HEK293 (cell line): Measurements from ENCODE around the gene CACNB4.

Experiments used
- CTCF ChIA-PET: fragments of 350-600 bp; formaldehyde crosslinking; extraction: SDS; loops from one replicate; lab custom pipeline; 2021; ENCODE audit warnings: antibody characterized with exemption; lab: Yijun Ruan, JAX
- POLR2A ChIA-PET: fragments of 300-600 bp; formaldehyde crosslinking; extraction: SDS; loops from one replicate; lab custom pipeline; 2020; ENCODE audit warnings: antibody characterized with exemption, inconsistent platforms; lab: Yijun Ruan, JAX
- H3K27ac ChIP-seq: fragments of 200-500 bp; sonication (Bioruptor generic); 2 replicates; pipeline ENCODE4 v1.5.1; 2014; ENCODE audit warnings: low read depth, low read length, control low read depth, inconsistent platforms; ENCODE audit errors: extremely low read depth
- H3K36me3 ChIP-seq, 2 experiments: fragments of 200-500 bp in 1 of 2; sonication (Bioruptor generic) in 1 of 2; 1 replicate in 1 of 2; 2 replicates in 1 of 2; pipeline ENCODE4 v1.5.1; 2014 to 2017; ENCODE audit warnings: inconsistent platforms in 2 of 2, low read length in 2 of 2; ENCODE audit not compliant: control insufficient read depth in 2 of 2, insufficient read depth in 1 of 2
- H3K4me1 ChIP-seq: fragments of 200-500 bp; sonication (Bioruptor generic); 2 replicates; pipeline ENCODE4 v1.5.1; 2014; ENCODE audit warnings: mild to moderate bottlenecking, low read length, inconsistent platforms; ENCODE audit not compliant: control insufficient read depth, insufficient read depth
- H3K4me3 ChIP-seq: 2 replicates; pipeline ENCODE4 v1.5.1; 2011; ENCODE audit warnings: low read depth, mild to moderate bottlenecking, control low read depth, low read length, moderate library complexity
- H3K9me3 ChIP-seq: fragments of 200-500 bp; sonication (Bioruptor generic); 2 replicates; pipeline ENCODE4 v1.5.1; 2014; ENCODE audit warnings: low read depth, low read length, inconsistent platforms; ENCODE audit not compliant: control insufficient read depth, insufficient read depth
- EGR2 ChIP-seq: fragments of 450-650 bp; formaldehyde crosslinking; IDR thresholded peaks from 2 replicates; pipeline ENCODE4 v1.5.1; 2016; ENCODE audit warnings: low read depth, missing biosample characterization, missing genetic modification characterization
- GLIS1 ChIP-seq: fragments of 450-650 bp; formaldehyde crosslinking; IDR thresholded peaks from 2 replicates; pipeline ENCODE4 v1.5.1; 2016; ENCODE audit warnings: missing biosample characterization, missing genetic modification characterization
- KLF1 ChIP-seq: fragments of 450-650 bp; formaldehyde crosslinking; IDR thresholded peaks from 2 replicates; pipeline ENCODE4 v1.5.1; 2016; ENCODE audit warnings: missing biosample characterization, missing genetic modification characterization
- SALL2 ChIP-seq: fragments of 450-650 bp; formaldehyde crosslinking; IDR thresholded peaks from 2 replicates; pipeline ENCODE4 v1.5.0; 2017; ENCODE audit warnings: missing biosample characterization, mild to moderate bottlenecking, missing genetic modification characterization, borderline replicate concordance
- SP7 ChIP-seq: fragments of 450-650 bp; formaldehyde crosslinking; IDR thresholded peaks from 2 replicates; pipeline ENCODE4 v1.5.1; 2016; ENCODE audit warnings: missing biosample characterization, missing genetic modification characterization
- ZIC2 ChIP-seq: fragments of 450-650 bp; formaldehyde crosslinking; IDR thresholded peaks from 2 replicates; pipeline ENCODE4 v1.5.1; 2016; ENCODE audit warnings: missing biosample characterization, missing genetic modification characterization
- ZNF112 ChIP-seq: fragments of 450-650 bp; formaldehyde crosslinking; IDR thresholded peaks from 2 replicates; pipeline ENCODE4 v1.5.0; 2017; ENCODE audit warnings: missing biosample characterization, missing genetic modification characterization
- ZNF138 ChIP-seq: fragments of 450-650 bp; formaldehyde crosslinking; IDR thresholded peaks from 2 replicates; pipeline ENCODE4 v1.5.1; 2016; ENCODE audit warnings: missing biosample characterization, missing genetic modification characterization, borderline replicate concordance
- ZNF146 ChIP-seq: fragments of 450-650 bp; formaldehyde crosslinking; IDR thresholded peaks from 2 replicates; pipeline ENCODE4 v1.5.1; 2016; ENCODE audit warnings: missing biosample characterization, missing genetic modification characterization
- ZNF221 ChIP-seq: fragments of 450-650 bp; formaldehyde crosslinking; IDR thresholded peaks from 2 replicates; pipeline ENCODE4 v1.5.1; 2017; ENCODE audit warnings: missing biosample characterization, missing genetic modification characterization, borderline replicate concordance
- ZNF350 ChIP-seq: fragments of 450-650 bp; formaldehyde crosslinking; IDR thresholded peaks from 2 replicates; pipeline ENCODE4 v1.5.0; 2017; ENCODE audit warnings: missing biosample characterization, mild to moderate bottlenecking, missing genetic modification characterization
- ZNF514 ChIP-seq: fragments of 450-650 bp; formaldehyde crosslinking; IDR thresholded peaks from 2 replicates; pipeline ENCODE4 v1.5.1; 2016; ENCODE audit warnings: missing biosample characterization, missing genetic modification characterization
- ZNF548 ChIP-seq: fragments of 450-650 bp; formaldehyde crosslinking; IDR thresholded peaks from 2 replicates; pipeline ENCODE4 v1.5.1; 2016; ENCODE audit warnings: missing biosample characterization, missing genetic modification characterization
- ZNF549 ChIP-seq: fragments of 450-650 bp; IDR thresholded peaks from 2 replicates; pipeline ENCODE4 v1.5.1; 2018; ENCODE audit warnings: missing biosample characterization, missing genetic modification characterization, mild to moderate bottlenecking, inconsistent platforms, moderate library complexity
- ZNF571 ChIP-seq: fragments of 450-650 bp; formaldehyde crosslinking; IDR thresholded peaks from 2 replicates; pipeline ENCODE4 v1.5.0; 2017; ENCODE audit warnings: missing biosample characterization, missing genetic modification characterization
- ZNF707 ChIP-seq: fragments of 450-650 bp; formaldehyde crosslinking; IDR thresholded peaks from 2 replicates; pipeline ENCODE4 v1.5.1; 2016; ENCODE audit warnings: missing biosample characterization, missing genetic modification characterization
- ZNF791 ChIP-seq: fragments of 450-650 bp; formaldehyde crosslinking; IDR thresholded peaks from 2 replicates; pipeline ENCODE4 v1.5.1; 2016; ENCODE audit warnings: missing biosample characterization, missing genetic modification characterization
- ZNF837 ChIP-seq: fragments of 450-650 bp; formaldehyde crosslinking; IDR thresholded peaks from 2 replicates; pipeline ENCODE4 v1.5.1; 2016; ENCODE audit warnings: missing biosample characterization, missing genetic modification characterization
- ZSCAN23 ChIP-seq: fragments of 450-650 bp; formaldehyde crosslinking; IDR thresholded peaks from 2 replicates; pipeline ENCODE4 v1.5.1; 2016; ENCODE audit warnings: missing biosample characterization, missing genetic modification characterization
- TF ChIP-seq, protein P1 (sequence below): fragments of 450-650 bp; IDR thresholded peaks from 2 replicates; pipeline ENCODE4 v1.5.1; 2018; ENCODE audit warnings: missing biosample characterization, missing genetic modification characterization
- TF ChIP-seq, protein P2 (sequence below): sonication (generic); formaldehyde crosslinking; IDR thresholded peaks from 2 replicates; pipeline ENCODE4 v1.8.1; 2022; ENCODE audit warnings: mild to moderate bottlenecking, moderate library complexity, missing genetic modification reagents
- TF ChIP-seq, protein P3 (sequence below): fragments of 450-650 bp; formaldehyde crosslinking; IDR thresholded peaks from 2 replicates; pipeline ENCODE4 v1.5.1; 2016; ENCODE audit warnings: missing biosample characterization, missing genetic modification characterization
- TF ChIP-seq, protein P4 (sequence below): fragments of 450-650 bp; formaldehyde crosslinking; IDR thresholded peaks from 2 replicates; pipeline ENCODE4 v1.5.1; 2016; ENCODE audit warnings: missing biosample characterization, missing genetic modification characterization, low read depth
- TF ChIP-seq, protein P5 (sequence below): fragments of 450-650 bp; formaldehyde crosslinking; IDR thresholded peaks from 2 replicates; pipeline ENCODE4 v1.5.1; 2016; ENCODE audit warnings: missing biosample characterization, missing genetic modification characterization

The CACNB4 gene

DNA sequence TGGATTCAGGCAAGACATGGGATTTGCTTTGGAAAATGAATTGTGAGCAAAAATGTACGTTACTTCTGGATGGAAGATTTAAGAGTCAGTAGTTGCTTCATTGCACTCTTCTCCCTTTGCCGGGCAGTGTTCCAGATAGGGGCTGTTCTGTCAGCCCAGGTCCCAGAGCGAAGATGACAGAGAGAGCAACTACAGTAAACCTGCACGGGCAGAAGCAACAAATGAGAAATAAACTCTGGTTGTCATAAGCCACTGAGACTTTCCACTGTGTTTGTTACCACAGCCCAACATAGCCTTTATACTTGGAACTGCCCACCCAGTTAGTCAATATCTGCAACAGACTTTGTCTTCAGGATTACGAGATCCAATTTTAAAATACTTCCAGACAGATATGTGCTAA lies 83.3 kb downstream of the CACNB4 start:
- Histone ChIP-seq H3K4me1 (no peaks in the 10 kb centered on the region), H3K4me3 (no peak overlapping the region), H3K36me3 (no peaks in the 10 kb centered on the region), H3K9me3 (no peaks in the 10 kb centered on the region), H3K27ac (no peak overlapping the region)
- TF ChIP-seq ZNF549 (tag by site-specific recombination) (no peak), ZNF791 (tag by site-specific recombination) (no peak), ZIC2 (no peak), GLIS1 (tag by site-specific recombination) (no peak), KLF1 (tag by site-specific recombination) (no peak), ZNF837 (tag by site-specific recombination) (no peak)
- ChIA-PET POLR2A (no interaction called here), CTCF (interaction anchor here (6.4 kb wide), 1 partner anchor 10 kb away, joined by 47 read pairs; no protein-coding TSS in a partner anchor)

DNA sequence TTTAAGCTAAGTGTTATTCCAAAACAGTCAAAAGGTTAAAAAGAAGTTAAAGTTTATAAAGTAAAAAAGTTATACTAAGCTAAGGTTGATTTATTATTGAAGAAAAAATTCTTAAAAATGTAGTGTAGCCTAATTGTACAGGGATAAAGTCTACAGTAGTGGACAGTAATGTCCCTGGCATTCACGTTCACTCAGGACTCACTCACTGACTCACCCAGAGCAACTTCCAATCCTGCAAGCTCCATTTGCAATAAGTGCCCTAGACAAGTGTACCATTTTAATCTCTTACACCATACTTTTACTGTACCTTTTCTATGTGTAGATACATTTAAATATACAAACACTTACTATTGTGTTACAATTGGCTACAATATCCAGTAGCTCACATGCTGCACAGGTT lies 86.1 kb downstream of the CACNB4 start:
- no peak overlapping the region for H3K4me3 ChIP-seq
- POLR2A ChIA-PET: interaction anchor here (0.6 kb wide), 1 partner anchor 467 kb away, joined by 3 read pairs; no protein-coding TSS in a partner anchor
- no peaks in the 10 kb centered on the region for H3K9me3 ChIP-seq
- H3K4me1 ChIP-seq: no peaks in the 10 kb centered on the region
- TF ChIP-seq ZNF548 (tag by site-specific recombination): no peak
- no peak for TF ChIP-seq ZNF350 (tag by site-specific recombination)
- TF ChIP-seq GLIS1 (tag by site-specific recombination): no peak
- no peak for TF ChIP-seq ZNF146
- TF ChIP-seq ZNF221 (tag by site-specific recombination): no peak
- TF ChIP-seq ZNF707 (tag by site-specific recombination): no peak
- no peak for TF ChIP-seq ZSCAN23 (tag by site-specific recombination)
- no peak for TF ChIP-seq SALL2 (tag by site-specific recombination)
- TF ChIP-seq, protein P1, sequence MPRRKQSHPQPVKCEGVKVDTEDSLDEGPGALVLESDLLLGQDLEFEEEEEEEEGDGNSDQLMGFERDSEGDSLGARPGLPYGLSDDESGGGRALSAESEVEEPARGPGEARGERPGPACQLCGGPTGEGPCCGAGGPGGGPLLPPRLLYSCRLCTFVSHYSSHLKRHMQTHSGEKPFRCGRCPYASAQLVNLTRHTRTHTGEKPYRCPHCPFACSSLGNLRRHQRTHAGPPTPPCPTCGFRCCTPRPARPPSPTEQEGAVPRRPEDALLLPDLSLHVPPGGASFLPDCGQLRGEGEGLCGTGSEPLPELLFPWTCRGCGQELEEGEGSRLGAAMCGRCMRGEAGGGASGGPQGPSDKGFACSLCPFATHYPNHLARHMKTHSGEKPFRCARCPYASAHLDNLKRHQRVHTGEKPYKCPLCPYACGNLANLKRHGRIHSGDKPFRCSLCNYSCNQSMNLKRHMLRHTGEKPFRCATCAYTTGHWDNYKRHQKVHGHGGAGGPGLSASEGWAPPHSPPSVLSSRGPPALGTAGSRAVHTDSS (tag by site-specific recombination): no peak
- TF ChIP-seq, protein P2, sequence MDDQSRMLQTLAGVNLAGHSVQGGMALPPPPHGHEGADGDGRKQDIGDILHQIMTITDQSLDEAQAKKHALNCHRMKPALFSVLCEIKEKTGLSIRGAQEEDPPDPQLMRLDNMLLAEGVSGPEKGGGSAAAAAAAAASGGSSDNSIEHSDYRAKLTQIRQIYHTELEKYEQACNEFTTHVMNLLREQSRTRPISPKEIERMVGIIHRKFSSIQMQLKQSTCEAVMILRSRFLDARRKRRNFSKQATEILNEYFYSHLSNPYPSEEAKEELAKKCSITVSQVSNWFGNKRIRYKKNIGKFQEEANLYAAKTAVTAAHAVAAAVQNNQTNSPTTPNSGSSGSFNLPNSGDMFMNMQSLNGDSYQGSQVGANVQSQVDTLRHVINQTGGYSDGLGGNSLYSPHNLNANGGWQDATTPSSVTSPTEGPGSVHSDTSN (CRISPR knock-in tag): no peak
- TF ChIP-seq, protein P3, sequence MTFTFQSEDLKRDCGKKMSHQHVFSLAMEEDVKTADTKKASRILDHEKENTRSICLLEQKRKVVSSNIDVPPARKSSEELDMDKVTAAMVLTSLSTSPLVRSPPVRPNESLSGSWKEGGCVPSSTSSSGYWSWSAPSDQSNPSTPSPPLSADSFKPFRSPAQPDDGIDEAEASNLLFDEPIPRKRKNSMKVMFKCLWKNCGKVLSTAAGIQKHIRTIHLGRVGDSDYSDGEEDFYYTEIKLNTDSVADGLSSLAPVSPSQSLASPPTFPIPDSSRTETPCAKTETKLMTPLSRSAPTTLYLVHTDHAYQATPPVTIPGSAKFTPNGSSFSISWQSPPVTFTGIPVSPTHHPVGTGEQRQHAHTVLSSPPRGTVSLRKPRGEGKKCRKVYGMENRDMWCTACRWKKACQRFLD (tag by site-specific recombination): no peak
- TF ChIP-seq ZNF514: no peak
- TF ChIP-seq ZNF571: no peak
- TF ChIP-seq SP7 (tag by site-specific recombination): no peak
- TF ChIP-seq, protein P4, sequence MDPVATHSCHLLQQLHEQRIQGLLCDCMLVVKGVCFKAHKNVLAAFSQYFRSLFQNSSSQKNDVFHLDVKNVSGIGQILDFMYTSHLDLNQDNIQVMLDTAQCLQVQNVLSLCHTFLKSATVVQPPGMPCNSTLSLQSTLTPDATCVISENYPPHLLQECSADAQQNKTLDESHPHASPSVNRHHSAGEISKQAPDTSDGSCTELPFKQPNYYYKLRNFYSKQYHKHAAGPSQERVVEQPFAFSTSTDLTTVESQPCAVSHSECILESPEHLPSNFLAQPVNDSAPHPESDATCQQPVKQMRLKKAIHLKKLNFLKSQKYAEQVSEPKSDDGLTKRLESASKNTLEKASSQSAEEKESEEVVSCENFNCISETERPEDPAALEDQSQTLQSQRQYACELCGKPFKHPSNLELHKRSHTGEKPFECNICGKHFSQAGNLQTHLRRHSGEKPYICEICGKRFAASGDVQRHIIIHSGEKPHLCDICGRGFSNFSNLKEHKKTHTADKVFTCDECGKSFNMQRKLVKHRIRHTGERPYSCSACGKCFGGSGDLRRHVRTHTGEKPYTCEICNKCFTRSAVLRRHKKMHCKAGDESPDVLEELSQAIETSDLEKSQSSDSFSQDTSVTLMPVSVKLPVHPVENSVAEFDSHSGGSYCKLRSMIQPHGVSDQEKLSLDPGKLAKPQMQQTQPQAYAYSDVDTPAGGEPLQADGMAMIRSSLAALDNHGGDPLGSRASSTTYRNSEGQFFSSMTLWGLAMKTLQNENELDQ (tag by site-specific recombination): no peak
- no peak for TF ChIP-seq EGR2 (tag by site-specific recombination)
- TF ChIP-seq ZNF112 (tag by site-specific recombination): no peak
- no peak for TF ChIP-seq ZNF138 (tag by site-specific recombination)
- TF ChIP-seq, protein P5, sequence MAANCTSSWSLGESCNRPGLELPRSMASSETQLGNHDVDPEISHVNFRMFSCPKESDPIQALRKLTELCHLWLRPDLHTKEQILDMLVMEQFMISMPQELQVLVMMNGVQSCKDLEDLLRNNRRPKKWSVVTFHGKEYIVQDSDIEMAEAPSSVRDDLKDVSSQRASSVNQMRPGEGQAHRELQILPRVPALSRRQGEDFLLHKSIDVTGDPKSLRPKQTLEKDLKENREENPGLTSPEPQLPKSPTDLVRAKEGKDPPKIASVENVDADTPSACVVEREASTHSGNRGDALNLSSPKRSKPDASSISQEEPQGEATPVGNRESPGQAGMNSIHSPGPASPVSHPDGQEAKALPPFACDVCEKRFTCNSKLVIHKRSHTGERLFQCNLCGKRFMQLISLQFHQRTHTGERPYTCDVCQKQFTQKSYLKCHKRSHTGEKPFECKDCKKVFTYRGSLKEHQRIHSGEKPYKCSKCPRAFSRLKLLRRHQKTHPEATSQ (tag by site-specific recombination): no peak
- H3K36me3 ChIP-seq: no peaks in the 10 kb centered on the region
- CTCF ChIA-PET: interaction anchor here (1.3 to 6.4 kb wide), 3 partner anchors 8 to 13 kb away, joined by 5 to 47 read pairs (median 13); no protein-coding TSS in a partner anchor
- no peak overlapping the region for H3K27ac ChIP-seq
